ENCODE data around the gene ABCB11.

GRCh38 chr2:168968342-168968741, 62.8 kb downstream of the ABCB11 start:
- no peak for TF ChIP-seq CTCF (IDR thresholded peaks at IDR 0.05)
- TF ChIP-seq POLR2A (IDR thresholded peaks at IDR 0.05), result no peak

All from uterus (tissue), 2 donors.